Activated CD4-positive, alpha-beta memory T cell treated with anti-CD3 and anti-CD28 coated beads, Interleukin-2, amount 10 ng/mL, durations not matched to agents 7 days and 5 days (primary cell): ENCODE results near the gene NR3C2. TPM values are rescaled to one million over a fixed set of nuclear protein-coding genes. Genes with fewer than 3 reads are reported as not detected.

Source experiments
- CTCF ChIA-PET: fragments of 350-600 bp; sonication (Branson Sonifier 250); formaldehyde crosslinking; loops from one replicate; lab custom pipeline; 2021; ENCODE audit warnings: antibody characterized with exemption, inconsistent platforms; lab: Charles Lee
- POLR2A ChIA-PET: fragments of 350-600 bp; sonication (Branson Sonifier 250); formaldehyde crosslinking; loops from one replicate; lab custom pipeline; 2021; ENCODE audit warnings: antibody characterized with exemption; lab: Charles Lee
- DNase-seq: peaks from one replicate; pipeline ENCODE4 v3.0.0-alpha.2; 2020
- H3K27ac Mint-ChIP-seq: one replicate; pipeline ENCODE4 v1.8.0; 2021; ENCODE audit warnings: mild to moderate bottlenecking, mixed read lengths
- H3K27me3 Mint-ChIP-seq: one replicate; pipeline ENCODE4 v1.8.0; 2021; ENCODE audit warnings: mixed read lengths
- H3K36me3 Mint-ChIP-seq: one replicate; pipeline ENCODE4 v1.8.0; 2021; ENCODE audit warnings: low read depth, mixed read lengths
- H3K4me1 Mint-ChIP-seq: one replicate; pipeline ENCODE4 v1.8.0; 2021; ENCODE audit warnings: mixed read lengths
- H3K4me3 Mint-ChIP-seq: one replicate; pipeline ENCODE4 v1.8.0; 2021; ENCODE audit warnings: mild to moderate bottlenecking, mixed read lengths
- H3K9me3 Mint-ChIP-seq: one replicate; pipeline ENCODE4 v1.8.0; 2021; ENCODE audit warnings: mixed read lengths
- total RNA-seq, 2 experiments: library from RNA; stranded (reverse); gene quantifications; one replicate each; pipeline ENCODE4 v1.2.3, GENCODE V29; 2021

NR3C2 gene
- total RNA-seq, 2 experiments from 2014 or later, result 4.1 to 5.0 TPM

- POLR2A ChIA-PET, result no interaction called here
- DNase-seq, result no peak
- Mint-ChIP-seq H3K9me3 (no peaks in the 10 kb centered on the region), H3K27me3 (no peaks in the 10 kb centered on the region), H3K36me3 (peaks cover 6% of the 10 kb centered on the region), H3K4me3 (no peak overlapping the region), H3K27ac (no peak overlapping the region), H3K4me1 (peaks cover 9% of the 10 kb centered on the region)
- CTCF ChIA-PET, result no interaction called here
These were observed 276.1 kb downstream of the NR3C2 start for GRCh38 chr4:148166132-148166591.

GRCh38 chr4:148164557-148164956 lies 277.7 kb downstream of the NR3C2 start:
- H3K4me1 Mint-ChIP-seq, result peaks cover under 1% of the 10 kb centered on the region
- H3K9me3 Mint-ChIP-seq, result no peaks in the 10 kb centered on the region
- H3K27ac Mint-ChIP-seq, result no peak overlapping the region
- POLR2A ChIA-PET, result no interaction called here
- no peaks in the 10 kb centered on the region for H3K36me3 Mint-ChIP-seq
- no peak overlapping the region for H3K4me3 Mint-ChIP-seq
- no peaks in the 10 kb centered on the region for H3K27me3 Mint-ChIP-seq
- no peak for DNase-seq
- CTCF ChIA-PET, result no interaction called here

- Mint-ChIP-seq H3K9me3 (no peaks in the 10 kb centered on the region), H3K27me3 (no peaks in the 10 kb centered on the region), H3K27ac (no peak overlapping the region), H3K4me3 (no peak overlapping the region), H3K36me3 (no peaks in the 10 kb centered on the region), H3K4me1 (no peaks in the 10 kb centered on the region)
- CTCF ChIA-PET, result no interaction called here
- POLR2A ChIA-PET, result no interaction called here
- DNase-seq, result no peak
These were observed 279.2 kb downstream of the NR3C2 start for GRCh38 chr4:148162991-148163390.

- Mint-ChIP-seq H3K27me3 (no peaks in the 10 kb centered on the region), H3K4me3 (no peak overlapping the region), H3K9me3 (no peaks in the 10 kb centered on the region), H3K36me3 (no peaks in the 10 kb centered on the region), H3K27ac (no peak overlapping the region), H3K4me1 (no peaks in the 10 kb centered on the region)
- no peak for DNase-seq
- CTCF ChIA-PET, result no interaction called here
- POLR2A ChIA-PET, result no interaction called here
These were observed 279.7 kb downstream of the NR3C2 start for GRCh38 chr4:148162519-148162918.

- Mint-ChIP-seq H3K27me3 (no peaks in the 10 kb centered on the region), H3K36me3 (no peaks in the 10 kb centered on the region), H3K4me3 (no peak overlapping the region), H3K9me3 (no peaks in the 10 kb centered on the region), H3K27ac (no peak overlapping the region), H3K4me1 (no peaks in the 10 kb centered on the region)
- DNase-seq, result no peak
- CTCF ChIA-PET, result no interaction called here
- POLR2A ChIA-PET, result no interaction called here
These were observed 280.6 kb downstream of the NR3C2 start for GRCh38 chr4:148161601-148162000.

- CTCF ChIA-PET, result no interaction called here
These were observed 282.4 kb downstream of the NR3C2 start for GRCh38 chr4:148159793-148160192.

GRCh38 chr4:148154769-148155168 lies 287.4 kb downstream of the NR3C2 start:
- DNase-seq, result no peak
- ChIA-PET POLR2A (no interaction called here), CTCF (interaction anchor here (0.7 kb wide), 1 partner anchor 382 kb away, joined by 4 read pairs; no protein-coding TSS in a partner anchor)
- no peaks in the 10 kb centered on the region for H3K36me3 Mint-ChIP-seq
- no peaks in the 10 kb centered on the region for H3K27me3 Mint-ChIP-seq
- H3K9me3 Mint-ChIP-seq, result no peaks in the 10 kb centered on the region
- no peaks in the 10 kb centered on the region for H3K4me1 Mint-ChIP-seq
- H3K27ac Mint-ChIP-seq, result no peak overlapping the region
- no peak overlapping the region for H3K4me3 Mint-ChIP-seq

More at GRCh38 chr4:148159793-148160192, 282.4 kb downstream of the NR3C2 start:
- H3K4me3 Mint-ChIP-seq, result no peak overlapping the region
- no peaks in the 10 kb centered on the region for H3K27me3 Mint-ChIP-seq
- H3K4me1 Mint-ChIP-seq, result no peaks in the 10 kb centered on the region
- H3K36me3 Mint-ChIP-seq, result no peaks in the 10 kb centered on the region
- no peak for DNase-seq
- H3K9me3 Mint-ChIP-seq, result no peaks in the 10 kb centered on the region
- H3K27ac Mint-ChIP-seq, result no peak overlapping the region
- POLR2A ChIA-PET, result no interaction called here

GRCh38 chr4:148152868-148153625 lies 289.2 kb downstream of the NR3C2 start:
- ChIA-PET CTCF (no interaction called here), POLR2A (no interaction called here)
- Mint-ChIP-seq H3K9me3 (no peaks in the 10 kb centered on the region), H3K36me3 (no peaks in the 10 kb centered on the region), H3K4me3 (no peak overlapping the region), H3K27me3 (no peaks in the 10 kb centered on the region), H3K27ac (no peak overlapping the region), H3K4me1 (no peaks in the 10 kb centered on the region)
- DNase-seq, result no peak

- no peak for DNase-seq
- Mint-ChIP-seq H3K4me3 (no peak overlapping the region), H3K27ac (no peak overlapping the region), H3K9me3 (no peaks in the 10 kb centered on the region), H3K27me3 (no peaks in the 10 kb centered on the region), H3K36me3 (no peaks in the 10 kb centered on the region), H3K4me1 (no peaks in the 10 kb centered on the region)
- ChIA-PET POLR2A (no interaction called here), CTCF (no interaction called here)
These were observed 290.4 kb downstream of the NR3C2 start for GRCh38 chr4:148151806-148152205.

GRCh38 chr4:148145475-148145874 lies 296.7 kb downstream of the NR3C2 start:
- H3K27me3 Mint-ChIP-seq, result no peaks in the 10 kb centered on the region
- no peak overlapping the region for H3K4me3 Mint-ChIP-seq
- POLR2A ChIA-PET, result no interaction called here
- no peaks in the 10 kb centered on the region for H3K4me1 Mint-ChIP-seq
- no peak for DNase-seq
- H3K36me3 Mint-ChIP-seq, result no peaks in the 10 kb centered on the region
- CTCF ChIA-PET, result no interaction called here
- no peaks in the 10 kb centered on the region for H3K9me3 Mint-ChIP-seq
- no peak overlapping the region for H3K27ac Mint-ChIP-seq

GRCh38 chr4:148143174-148143573 lies 299.0 kb downstream of the NR3C2 start:
- CTCF ChIA-PET, result no interaction called here

GRCh38 chr4:148141501-148141900 lies 300.7 kb downstream of the NR3C2 start:
- CTCF ChIA-PET, result no interaction called here
- no peak for DNase-seq
- H3K27me3 Mint-ChIP-seq, result no peaks in the 10 kb centered on the region
- H3K27ac Mint-ChIP-seq, result no peak overlapping the region
- H3K4me3 Mint-ChIP-seq, result no peak overlapping the region
- H3K36me3 Mint-ChIP-seq, result no peaks in the 10 kb centered on the region
- H3K9me3 Mint-ChIP-seq, result no peaks in the 10 kb centered on the region
- no peaks in the 10 kb centered on the region for H3K4me1 Mint-ChIP-seq
- POLR2A ChIA-PET, result no interaction called here

More at GRCh38 chr4:148143174-148143573, 299.0 kb downstream of the NR3C2 start:
- Mint-ChIP-seq H3K4me1 (no peaks in the 10 kb centered on the region), H3K27me3 (no peaks in the 10 kb centered on the region), H3K4me3 (no peak overlapping the region), H3K36me3 (no peaks in the 10 kb centered on the region), H3K27ac (no peak overlapping the region), H3K9me3 (no peaks in the 10 kb centered on the region)
- DNase-seq, result no peak
- POLR2A ChIA-PET, result no interaction called here

GRCh38 chr4:148126825-148127224 lies 315.4 kb downstream of the NR3C2 start:
- CTCF ChIA-PET, result no interaction called here
- Mint-ChIP-seq H3K36me3 (peaks cover 11% of the 10 kb centered on the region), H3K27me3 (no peaks in the 10 kb centered on the region), H3K27ac (no peak overlapping the region), H3K9me3 (peaks cover 20% of the 10 kb centered on the region), H3K4me1 (no peaks in the 10 kb centered on the region), H3K4me3 (no peak overlapping the region)
- POLR2A ChIA-PET, result no interaction called here
- no peak for DNase-seq

GRCh38 chr4:148124512-148124911 lies 317.7 kb downstream of the NR3C2 start:
- Mint-ChIP-seq H3K4me3 (no peak overlapping the region), H3K9me3 (peaks cover 20% of the 10 kb centered on the region), H3K4me1 (no peaks in the 10 kb centered on the region), H3K27ac (no peak overlapping the region), H3K27me3 (no peaks in the 10 kb centered on the region), H3K36me3 (peaks cover 11% of the 10 kb centered on the region)
- CTCF ChIA-PET, result interaction anchor here (1.0 kb wide), 1 partner anchor 8 kb away, joined by 4 read pairs; no protein-coding TSS in a partner anchor
- DNase-seq, result no peak
- POLR2A ChIA-PET, result no interaction called here
